NCI-H1436 treated with DMSO at 0.1 percent for 48 hours (cell line): ENCODE data around the gene TAF6.
A peak's percentile ranks its signal among the peaks of the same experiment; 100 is the strongest.
"Not testable (repeated sequence)": the region's sequence is repeated elsewhere in the genome, so short reads cannot be mapped to it uniquely, and the experiment has no call there.

Experiments used
- DNase-seq: peaks from one replicate; lab custom pipeline; 2025; lab: John Stamatoyannopoulos, UW

The TAF6 gene

DNA sequence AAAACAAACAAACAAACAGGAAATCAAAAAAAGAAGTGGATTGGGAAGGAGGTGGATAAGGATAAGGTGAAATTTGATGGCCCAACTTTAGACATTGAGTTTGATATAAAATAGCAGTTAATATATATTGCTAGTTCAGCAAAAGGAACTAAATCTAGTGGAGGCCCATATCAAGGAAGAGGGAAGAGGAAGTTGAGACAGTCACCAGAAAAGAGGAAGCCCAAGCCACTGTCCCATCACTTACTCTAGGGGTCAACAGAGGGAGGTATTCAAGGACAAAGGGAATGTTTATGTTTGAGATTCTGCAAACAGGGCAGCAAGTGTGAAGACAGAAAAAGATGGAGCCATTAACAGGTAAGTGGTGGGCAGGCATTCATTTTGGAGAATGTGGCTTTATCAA lies 33.2 kb upstream of the TAF6 start:
- DNase-seq: no peak

DNA sequence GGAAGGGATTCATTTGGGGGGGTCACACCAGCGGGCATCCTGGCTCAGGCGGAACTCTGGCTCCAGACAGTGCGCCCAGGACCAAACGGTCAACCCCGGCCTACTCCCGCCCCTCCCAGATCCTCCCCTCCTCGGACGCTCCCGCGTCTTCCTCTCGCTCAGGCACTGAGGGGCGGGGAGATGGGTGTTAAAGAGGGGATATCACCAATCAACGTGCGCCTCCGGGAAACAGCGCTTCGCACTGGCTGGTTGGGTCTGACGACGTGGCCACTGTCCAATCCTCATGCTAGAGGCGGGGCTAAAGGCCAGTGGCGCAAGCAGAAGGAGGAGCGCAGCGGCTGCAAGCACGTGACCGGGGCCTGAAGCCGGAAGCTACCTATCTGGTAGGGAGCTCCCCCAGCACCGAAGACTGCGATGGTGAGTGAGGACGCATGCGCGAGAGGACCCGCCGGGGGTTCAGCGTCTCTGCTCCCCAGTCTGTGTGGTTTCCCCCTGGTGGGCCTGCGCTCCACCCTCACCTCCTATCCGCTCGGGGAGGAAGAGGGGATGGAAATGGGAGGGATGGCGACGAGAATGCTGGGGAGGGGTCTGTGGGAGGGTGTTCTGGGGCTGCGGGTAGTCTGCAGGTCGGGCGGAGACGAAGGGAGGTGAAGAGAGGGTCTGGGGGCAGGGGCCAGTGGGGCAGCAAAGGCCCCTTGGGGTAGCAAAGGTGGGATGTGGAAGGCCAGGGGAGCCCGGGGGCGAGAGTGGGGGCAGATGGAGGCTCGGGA lies 29.6 kb upstream of the TAF6 start, which contains the start of gene LAMTOR4:
TSS of gene LAMTOR4 (plus strand) at position 360 of the 770 bp plus-strand sequence. CDS start at position 415, 55 bp downstream.
- DNase-seq: peak; percentile 97

DNA sequence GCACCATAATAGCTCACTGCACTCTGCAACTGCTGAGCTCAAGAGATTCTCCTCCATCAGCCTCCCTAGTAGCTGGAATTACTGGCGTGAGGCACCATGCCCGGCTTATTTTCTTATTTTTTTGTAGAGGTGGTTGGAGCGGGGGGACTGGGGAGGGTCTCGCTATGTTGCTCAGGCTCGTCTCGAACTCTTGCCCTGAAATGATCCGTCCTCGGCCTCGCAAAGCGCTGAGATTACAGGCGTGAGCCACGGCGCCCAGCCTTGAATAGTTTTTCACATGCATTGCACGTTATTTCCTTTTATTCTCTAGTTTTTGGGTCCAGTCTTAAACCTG lies 29.0 kb upstream of the TAF6 start:
- DNase-seq: no peak

DNA sequence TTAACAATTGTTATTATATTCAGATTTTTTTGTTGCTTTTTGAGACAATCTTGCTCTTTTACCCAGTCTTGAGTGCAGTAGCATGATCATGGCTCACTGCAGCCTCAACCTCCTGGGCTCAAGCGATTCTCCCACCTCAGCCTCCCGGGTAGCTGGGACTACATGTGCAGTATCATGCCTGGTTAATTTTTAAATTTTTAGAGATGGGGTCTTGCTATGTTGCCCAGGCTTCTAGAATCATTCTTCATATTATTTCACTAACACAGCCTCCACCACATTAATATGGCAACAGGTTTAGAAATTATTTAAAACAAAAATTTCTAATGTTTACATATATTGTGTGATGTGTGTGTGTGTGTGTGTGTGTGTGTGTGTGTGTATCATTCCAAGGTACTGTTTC lies 28.1 kb upstream of the TAF6 start:
- no peak for DNase-seq

DNA sequence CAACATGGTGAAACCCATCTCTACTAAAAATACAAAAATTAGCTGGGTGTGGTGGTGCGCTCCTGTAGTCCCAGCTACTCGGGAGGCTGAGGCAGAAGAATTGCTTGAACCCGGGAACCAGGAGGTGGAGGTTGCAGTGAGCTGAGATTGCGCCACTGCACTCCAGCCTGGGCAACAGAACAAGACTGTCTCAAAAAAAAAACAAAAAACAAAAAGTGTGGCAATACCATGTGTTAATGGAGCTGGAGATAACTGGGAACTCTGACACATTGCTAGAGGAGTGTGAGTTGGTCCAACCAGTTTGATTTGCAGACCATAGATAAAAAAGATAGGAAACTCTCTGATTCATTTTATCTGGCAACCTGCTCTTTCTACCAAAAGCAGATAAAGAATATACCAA lies 27.2 kb upstream of the TAF6 start:
- not testable (repeated sequence) for DNase-seq

GRCh38 chr7:100142461-100142860 lies 23.3 kb upstream of the TAF6 start:
- DNase-seq: no peak

DNA sequence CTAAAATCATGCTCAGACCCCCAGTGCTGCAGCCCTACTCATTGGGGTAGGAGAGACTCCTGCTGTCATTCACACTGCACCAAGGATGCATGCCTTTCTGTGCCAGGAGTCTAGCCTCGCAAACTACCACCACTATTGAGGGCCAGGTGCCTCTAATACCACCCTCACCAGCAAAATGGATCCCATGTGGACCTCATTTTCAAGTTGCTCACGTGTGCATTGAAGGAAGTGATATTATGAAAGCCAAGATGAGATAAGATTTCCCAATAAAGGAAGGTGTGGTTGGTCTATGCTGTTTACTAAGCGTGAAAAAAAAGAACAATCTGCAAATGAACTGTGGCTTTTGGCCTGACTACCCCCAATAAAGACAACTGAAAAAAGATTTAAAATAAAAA lies 22.4 kb upstream of the TAF6 start:
- no peak for DNase-seq

GRCh38 chr7:100137851-100138760 lies 18.9 kb upstream of the TAF6 start:
- DNase-seq: peak; percentile 41

GRCh38 chr7:100132697-100133151 lies 13.6 kb upstream of the TAF6 start:
- no peak for DNase-seq

- DNase-seq: no peak
Measured at GRCh38 chr7:100132126-100132525, 13.0 kb upstream of the TAF6 start.

DNA sequence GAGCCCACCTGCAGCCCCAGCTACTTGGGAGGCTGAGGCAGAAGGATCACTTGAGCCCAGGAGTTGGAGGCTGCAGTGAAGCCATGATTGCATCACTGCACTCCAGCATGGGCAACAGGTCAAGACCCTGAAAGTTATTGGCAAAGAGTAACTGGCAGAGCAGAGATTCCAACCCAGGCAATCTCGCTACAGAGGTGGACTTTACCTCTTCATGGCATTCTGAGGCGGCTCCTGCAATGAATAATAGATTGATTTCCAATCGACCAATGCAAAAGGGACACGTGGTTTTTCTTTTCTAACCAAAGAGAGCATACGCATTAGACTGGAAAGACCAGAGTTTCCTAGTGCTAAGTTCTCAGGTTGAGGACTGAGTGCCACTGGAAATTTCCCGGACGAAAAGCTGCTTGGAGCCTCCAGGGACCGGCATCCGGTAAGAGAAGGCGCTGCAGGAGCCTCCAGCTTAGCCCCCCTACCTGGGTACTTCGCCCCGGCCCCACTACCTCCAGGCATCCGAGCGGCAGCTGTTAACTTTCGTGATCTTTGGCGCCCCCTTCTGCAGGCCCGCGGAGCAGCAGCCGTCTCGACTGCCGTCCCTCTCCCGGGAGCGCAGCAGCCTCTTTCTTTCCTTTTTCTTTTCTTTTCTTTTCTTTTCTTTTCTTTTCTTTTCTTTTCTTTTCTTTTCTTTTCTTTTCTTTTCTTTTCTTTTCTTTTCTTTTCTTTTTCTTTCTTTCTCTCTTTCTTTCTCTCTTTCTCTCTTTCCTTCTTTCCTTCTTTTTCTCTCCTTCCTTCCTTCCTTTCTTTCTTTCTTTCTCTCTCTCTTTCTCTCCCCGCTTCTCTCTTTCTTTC lies 11.7 kb upstream of the TAF6 start:
- DNase-seq: no peak

- not testable (repeated sequence) for DNase-seq
Measured at GRCh38 chr7:100130220-100130607, 11.1 kb upstream of the TAF6 start.

DNA sequence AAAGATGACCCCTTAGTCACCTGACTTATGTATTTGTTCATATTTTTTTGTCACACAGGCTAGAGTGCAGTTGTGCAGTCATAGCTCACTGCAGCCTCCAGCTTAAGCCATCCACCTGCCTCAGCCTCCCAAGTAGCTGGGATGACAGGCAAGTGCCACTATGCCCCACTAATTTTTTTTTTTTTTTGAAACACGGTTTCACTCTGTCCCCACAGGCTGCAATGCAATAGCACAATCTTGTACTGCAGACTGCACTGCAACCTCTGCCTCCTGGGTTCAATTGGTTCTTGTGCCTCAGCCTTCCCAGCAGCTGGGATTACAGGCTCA lies 9.4 kb upstream of the TAF6 start:
- no peak for DNase-seq

- DNase-seq: no peak
Measured at GRCh38 chr7:100127866-100128636, 8.9 kb upstream of the TAF6 start.

GRCh38 chr7:100126931-100127865 lies 8.0 kb upstream of the TAF6 start, which contains the start of gene MBLAC1:
Gene MBLAC1, plus strand, starts transcription at chr7:100126967. Its CDS starts 429 bp downstream, at chr7:100127396.
- peak; percentile 68 for DNase-seq

- no peak for DNase-seq
Measured at GRCh38 chr7:100126239-100126930, 7.2 kb upstream of the TAF6 start.

GRCh38 chr7:100124301-100125230 lies 5.4 kb upstream of the TAF6 start:
- DNase-seq: no peak

DNA sequence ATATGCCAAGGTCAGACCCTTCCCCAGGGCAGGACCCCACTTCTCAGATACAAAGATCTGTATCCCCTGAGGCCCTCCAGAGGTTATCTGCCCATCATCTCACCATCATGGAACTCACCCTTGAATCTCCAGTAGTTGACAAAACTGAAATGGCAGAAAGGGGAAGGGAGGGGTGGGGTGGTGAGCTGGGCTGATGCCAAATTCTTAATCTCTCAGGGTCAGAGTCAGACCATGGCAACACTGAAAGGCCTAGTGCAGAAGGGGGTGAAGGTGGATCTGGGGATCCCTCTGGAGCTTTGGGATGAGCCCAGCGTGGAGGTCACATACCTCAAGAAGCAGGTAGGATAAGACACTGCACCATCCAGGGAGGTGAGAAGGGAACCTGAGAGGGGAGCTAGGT lies 3.4 kb upstream of the TAF6 start:
- no peak for DNase-seq

DNA sequence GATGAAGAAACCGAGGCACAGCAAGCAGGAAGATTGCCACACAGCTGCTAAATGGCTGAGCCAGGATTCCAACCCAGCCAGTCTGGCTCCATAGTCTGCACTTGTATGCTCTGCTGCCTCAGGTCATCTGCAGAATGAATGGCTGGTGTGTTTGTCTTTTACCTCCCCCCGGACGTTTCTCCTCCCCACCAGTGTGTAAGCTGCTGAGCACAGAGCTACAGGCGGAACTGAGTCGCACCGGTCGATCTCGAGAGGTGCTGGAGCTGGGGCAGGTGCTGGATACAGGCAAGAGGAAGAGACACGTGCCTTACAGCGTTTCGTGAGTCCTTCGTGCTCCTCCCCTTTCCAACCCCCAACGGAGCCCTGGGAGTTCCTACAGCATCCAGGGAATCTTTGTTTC lies 2.9 kb upstream of the TAF6 start:
- DNase-seq: peak; percentile 40
